Thyroid gland (tissue), 4 donors: ENCODE results near the gene DMWD.

Experiments used
- CTCF ChIP-seq, 6 experiments: fragments of 200-600 bp in 3 of 6; fragments of 450-650 bp in 3 of 6; sonication (generic) in 3 of 6; IDR thresholded peaks; one replicate each; pipeline ENCODE4 v1.5.1; 2016 to 2019; ENCODE audit warnings: antibody characterized with exemption in 6 of 6, mild to moderate bottlenecking in 2 of 6, inconsistent platforms in 1 of 6, moderate library complexity in 1 of 6
- POLR2A ChIP-seq, 2 donors: fragments of 450-650 bp; IDR thresholded peaks; one replicate each; pipeline ENCODE4 v1.6.1; 2017; ENCODE audit warnings: antibody characterized with exemption in 2 of 2, mild to moderate bottlenecking in 2 of 2, moderate library complexity in 1 of 2

- no peak for TF ChIP-seq CTCF (IDR thresholded peaks at IDR 0.05)
- TF ChIP-seq POLR2A (IDR thresholded peaks at IDR 0.05): no peak
These were observed 10.4 kb downstream of the DMWD start, which contains the start of gene DMPK for GRCh38 chr19:45782162-45782691.
